Natural killer cell (primary cell): Measurements from ENCODE around the gene LETM1. TPM values are rescaled to one million over a fixed set of nuclear protein-coding genes. Genes with fewer than 3 reads are reported as not detected.
"Not testable (repeated sequence)": the region's sequence is repeated elsewhere in the genome, so short reads cannot be mapped to it uniquely, and the experiment has no call there.

Experiments used
- ATAC-seq, 3 donors: fragments of 150-1000 bp in 2 of 3; fragments of 200-7000 bp in 1 of 3; cut with Tn5 transposase; 1 replicate in 1 of 3; 2 replicates in 2 of 3; pipeline ENCODE4 v1.10.0; 2021; ENCODE audit warnings: mild to moderate bottlenecking in 2 of 3, moderate library complexity in 2 of 3
- DNase-seq, 2 donors: peaks; one replicate each; pipeline versions ENCODE4 v3.0.0 to v3.0.0-alpha.2; 2013 to 2021; ENCODE audit warnings: mixed read lengths in 1 of 2
- H3K27ac ChIP-seq: one replicate; pipeline ENCODE4 v1.5.1; 2013; ENCODE audit warnings: mild to moderate bottlenecking, low read length
- H3K27me3 ChIP-seq: one replicate; pipeline ENCODE4 v1.6.1; 2013; ENCODE audit warnings: low read length; ENCODE audit not compliant: control insufficient read depth, insufficient read depth
- H3K36me3 ChIP-seq: one replicate; pipeline ENCODE4 v1.6.1; 2013; ENCODE audit warnings: low read length; ENCODE audit not compliant: control insufficient read depth, insufficient read depth
- H3K4me1 ChIP-seq: one replicate; pipeline ENCODE4 v1.6.1; 2013; ENCODE audit warnings: low read length; ENCODE audit not compliant: control insufficient read depth, insufficient read depth
- H3K4me3 ChIP-seq: one replicate; pipeline ENCODE4 v1.5.1; 2013; ENCODE audit warnings: low read length
- H3K9me3 ChIP-seq: one replicate; pipeline ENCODE4 v1.6.1; 2013; ENCODE audit warnings: low read length; ENCODE audit not compliant: control insufficient read depth, insufficient read depth
- H3K27ac Mint-ChIP-seq, 2 donors: one replicate each; pipeline ENCODE4 v1.8.0; 2022; ENCODE audit warnings: mild to moderate bottlenecking in 2 of 2, mixed read lengths in 2 of 2, moderate library complexity in 1 of 2
- H3K27me3 Mint-ChIP-seq, 2 donors: one replicate each; pipeline ENCODE4 v1.8.0; 2022; ENCODE audit warnings: low read depth in 2 of 2, mixed read lengths in 2 of 2
- H3K36me3 Mint-ChIP-seq: one replicate; pipeline ENCODE4 v1.8.0; 2022; ENCODE audit warnings: mixed read lengths
- H3K4me1 Mint-ChIP-seq, 2 donors: one replicate each; pipeline ENCODE4 v1.8.0; 2022; ENCODE audit warnings: mixed read lengths in 2 of 2
- H3K4me3 Mint-ChIP-seq: one replicate; pipeline ENCODE4 v1.8.0; 2022; ENCODE audit warnings: mild to moderate bottlenecking, moderate library complexity, mixed read lengths
- H3K9me3 Mint-ChIP-seq, 2 donors: one replicate each; pipeline ENCODE4 v1.8.0; 2022; ENCODE audit warnings: mixed read lengths in 2 of 2
- CTCF ChIP-seq: fragments of 200-600 bp; IDR thresholded peaks from one replicate; pipeline ENCODE4 v1.8.0; 2022; ENCODE audit warnings: antibody characterized with exemption
- WGBS: methylation state at CpG from one replicate; pipeline ENCODE4 v1.1.7; 2013; ENCODE audit warnings: missing lambda C conversion rate; ENCODE audit not compliant: insufficient coverage; 5-methylcytosine and 5-hydroxymethylcytosine counted together
- intact Hi-C: fragments of 100-400 bp; cut with micrococcal nuclease; formaldehyde crosslinking; loops from one replicate; pipeline ENCODE4 v1.14.2; 2022
- total RNA-seq, 4 donors: library from RNA; stranded (reverse); fragments of 120-200 nt in 1 of 4; gene quantifications; one replicate each; pipeline versions ENCODE4 v1.2.3 to v1.2.4, GENCODE V29; 2013 to 2022

The LETM1 gene
- total RNA-seq, 3 donors from 2014 or later (not counting 1 experiment from before 2014, with no cell fraction given): 40.4 to 56.5 (median 55.7) TPM

GRCh38 chr4:1850276-1850675, 5.7 kb downstream of the LETM1 start:
- WGBS: 92% methylated on average over 10 of the region's 10 CpGs
- Histone ChIP-seq H3K9me3 (no peaks in the 10 kb centered on the region), H3K4me1 (peaks cover 6% of the 10 kb centered on the region), H3K36me3 (peaks cover 11% of the 10 kb centered on the region), H3K4me3 (no peak overlapping the region), H3K27me3 (no peaks in the 10 kb centered on the region), H3K27ac (no peak overlapping the region)
- no peak overlapping the region for H3K27ac Mint-ChIP-seq
- DNase-seq (no peak), ATAC-seq (no peak)
- no peaks in the 10 kb centered on the region for H3K27me3 Mint-ChIP-seq
- no peak overlapping the region for H3K4me3 Mint-ChIP-seq
- no peak for TF ChIP-seq CTCF
- intact Hi-C loops: no loop called here
- no peaks in the 10 kb centered on the region for H3K36me3 Mint-ChIP-seq
- H3K9me3 Mint-ChIP-seq: no peaks in the 10 kb centered on the region
- H3K4me1 Mint-ChIP-seq: peaks cover 26 to 36% of the 10 kb centered on the region in 2 donors

DNA sequence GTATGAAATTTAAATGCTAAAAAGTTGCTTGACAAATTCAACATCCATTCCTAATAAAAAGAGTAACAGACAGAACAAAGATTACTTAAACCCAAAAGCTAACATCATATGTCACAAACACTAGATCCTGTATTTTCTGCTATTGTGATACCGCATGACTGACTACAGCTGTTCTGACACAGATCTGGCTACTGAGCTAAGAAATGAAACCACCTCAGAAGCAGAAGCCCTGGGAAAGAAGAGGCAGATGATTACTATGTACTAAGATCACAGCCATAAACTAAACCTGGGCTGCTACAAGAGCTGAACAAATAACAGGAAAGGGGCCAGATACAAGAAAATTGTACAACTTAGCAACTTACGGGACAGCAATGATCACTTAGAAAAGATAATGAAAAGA, 9.4 kb downstream of the LETM1 start:
- Histone ChIP-seq H3K4me1 (peaks cover 2% of the 10 kb centered on the region), H3K9me3 (no peaks in the 10 kb centered on the region), H3K27ac (no peak overlapping the region), H3K4me3 (no peak overlapping the region), H3K36me3 (peaks cover 23% of the 10 kb centered on the region), H3K27me3 (no peaks in the 10 kb centered on the region)
- H3K27ac Mint-ChIP-seq: no peak overlapping the region
- DNase-seq: no peak
- no peak overlapping the region for H3K4me3 Mint-ChIP-seq
- no peaks in the 10 kb centered on the region for H3K9me3 Mint-ChIP-seq
- no peak for TF ChIP-seq CTCF
- intact Hi-C loops: no loop called here
- H3K27me3 Mint-ChIP-seq: no peaks in the 10 kb centered on the region
- H3K4me1 Mint-ChIP-seq: peaks cover 19 to 23% of the 10 kb centered on the region in 2 donors
- WGBS: 88% methylated on average over 1 of the region's 2 CpGs
- no peak for ATAC-seq
- no peaks in the 10 kb centered on the region for H3K36me3 Mint-ChIP-seq

GRCh38 chr4:1844618-1845017, 11.3 kb downstream of the LETM1 start:
- DNase-seq, H3K36me3 Mint-ChIP-seq, H3K9me3 ChIP-seq, H3K27ac ChIP-seq, H3K27ac Mint-ChIP-seq, ATAC-seq, H3K9me3 Mint-ChIP-seq, intact Hi-C loops, H3K27me3 ChIP-seq, H3K4me1 ChIP-seq, H3K27me3 Mint-ChIP-seq, H3K4me3 Mint-ChIP-seq, H3K4me3 ChIP-seq: not testable (repeated sequence)
- peaks cover 32% of the 10 kb centered on the region for H3K36me3 ChIP-seq
- WGBS: 98% methylated on average over 10 of the region's 10 CpGs
- peaks cover 18 to 25% of the 10 kb centered on the region in 2 donors for H3K4me1 Mint-ChIP-seq

- H3K27ac ChIP-seq: no peak overlapping the region
- Mint-ChIP-seq H3K4me3 (no peak overlapping the region), H3K4me1 (peaks cover 23 to 25% of the 10 kb centered on the region in 2 donors), H3K27me3 (no peaks in the 10 kb centered on the region), H3K27ac (no peak overlapping the region), H3K36me3 (peaks cover 5% of the 10 kb centered on the region), H3K9me3 (no peaks in the 10 kb centered on the region)
- ATAC-seq (no peak), DNase-seq (no peak)
- H3K36me3 ChIP-seq: peaks cover 40% of the 10 kb centered on the region
- peaks cover 6% of the 10 kb centered on the region for H3K4me1 ChIP-seq
- no peaks in the 10 kb centered on the region for H3K9me3 ChIP-seq
- TF ChIP-seq CTCF: no peak
- intact Hi-C loops: no loop called here
- 96% methylated on average over 10 of the region's 10 CpGs for WGBS
- H3K27me3 ChIP-seq: no peaks in the 10 kb centered on the region
- no peak overlapping the region for H3K4me3 ChIP-seq
These were observed 12.1 kb downstream of the LETM1 start for GRCh38 chr4:1843852-1844251.
